ENCODE measurements around the gene PLEKHF1. TPM values are rescaled to one million over a fixed set of nuclear protein-coding genes. Genes with fewer than 3 reads are reported as not detected.

The PLEKHF1 gene
- total RNA-seq, 1 experiment from 2014 or later, result 15.9 TPM

DNA sequence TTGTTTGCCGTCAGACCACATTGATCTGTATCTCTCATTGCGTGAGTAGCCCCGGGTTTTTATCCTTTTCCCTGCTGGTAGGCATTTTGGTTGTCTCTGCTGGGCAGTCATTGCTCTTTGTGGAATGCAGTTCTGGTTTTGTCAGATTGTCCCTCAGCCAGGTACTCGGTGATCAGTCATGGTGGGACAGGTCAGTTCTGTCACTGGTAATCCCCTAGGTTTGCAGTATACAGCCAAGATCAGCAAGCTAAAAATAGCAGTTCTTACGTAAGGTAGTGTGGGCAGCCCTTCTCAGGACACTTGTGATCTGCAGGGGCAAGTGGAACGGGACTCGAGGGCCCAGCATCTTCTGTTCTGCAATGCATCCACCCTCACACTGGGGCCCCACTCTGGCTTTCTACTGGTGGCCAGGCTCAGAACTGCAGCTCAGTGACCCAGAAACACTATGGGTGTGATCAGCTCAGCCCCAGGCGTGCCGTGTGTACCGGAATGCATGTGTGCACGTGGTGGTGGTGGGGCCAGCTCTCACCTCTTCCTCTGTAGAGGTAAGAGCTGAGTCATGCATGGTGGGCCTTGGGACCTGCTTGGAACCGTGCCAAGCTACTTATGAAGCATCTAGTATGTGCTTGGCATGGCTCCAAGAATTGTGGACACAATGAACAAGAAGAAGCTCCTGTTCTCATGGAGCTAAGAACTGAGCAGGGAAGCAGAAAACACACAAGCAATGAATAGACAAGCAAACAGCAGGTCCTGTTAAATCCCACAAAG lies 6.3 kb downstream of the PLEKHF1 start:
- intact Hi-C loops (cut with micrococcal nuclease), result no loop called here
- DNase-seq, result peak; percentile 60
- no peaks in the 10 kb centered on the region for H3K9me3 ChIP-seq (ENCODE audit: low read length)
- no peaks in the 10 kb centered on the region for H3K9me2 ChIP-seq (replicated peaks; ENCODE audit: low read length)
- no peak overlapping the region for H3K9ac ChIP-seq (ENCODE audit: low read length)
- H3K27ac ChIP-seq (ENCODE audit: low read length), result peak overlapping the region; percentile 65
- TF ChIP-seq, protein P1, sequence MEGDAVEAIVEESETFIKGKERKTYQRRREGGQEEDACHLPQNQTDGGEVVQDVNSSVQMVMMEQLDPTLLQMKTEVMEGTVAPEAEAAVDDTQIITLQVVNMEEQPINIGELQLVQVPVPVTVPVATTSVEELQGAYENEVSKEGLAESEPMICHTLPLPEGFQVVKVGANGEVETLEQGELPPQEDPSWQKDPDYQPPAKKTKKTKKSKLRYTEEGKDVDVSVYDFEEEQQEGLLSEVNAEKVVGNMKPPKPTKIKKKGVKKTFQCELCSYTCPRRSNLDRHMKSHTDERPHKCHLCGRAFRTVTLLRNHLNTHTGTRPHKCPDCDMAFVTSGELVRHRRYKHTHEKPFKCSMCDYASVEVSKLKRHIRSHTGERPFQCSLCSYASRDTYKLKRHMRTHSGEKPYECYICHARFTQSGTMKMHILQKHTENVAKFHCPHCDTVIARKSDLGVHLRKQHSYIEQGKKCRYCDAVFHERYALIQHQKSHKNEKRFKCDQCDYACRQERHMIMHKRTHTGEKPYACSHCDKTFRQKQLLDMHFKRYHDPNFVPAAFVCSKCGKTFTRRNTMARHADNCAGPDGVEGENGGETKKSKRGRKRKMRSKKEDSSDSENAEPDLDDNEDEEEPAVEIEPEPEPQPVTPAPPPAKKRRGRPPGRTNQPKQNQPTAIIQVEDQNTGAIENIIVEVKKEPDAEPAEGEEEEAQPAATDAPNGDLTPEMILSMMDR (conservative IDR thresholded peaks at IDR 0.05; ENCODE audit: low read depth, low read length), result no peak
- TF ChIP-seq EZH2 (IDR thresholded peaks at IDR 0.05; ENCODE audit: low read length, unreplicated experiment) (no peak), EZH2phosphoT487 (IDR thresholded peaks at IDR 0.05; ENCODE audit: borderline replicate concordance, low read length) (no peak)
- H4K20me1 ChIP-seq (ENCODE audit: low read length), result peaks cover 4% of the 10 kb centered on the region; the same call in 1 of the 2 replicates
- H3K36me3 ChIP-seq (ENCODE audit: low read depth, low read length), result no peaks in the 10 kb centered on the region
- no TSS peak for BruUV-seq (replicated peaks)
- H3F3A ChIP-seq (ENCODE audit: low read length, unreplicated experiment), result no peaks in the 10 kb centered on the region
- ATAC-seq, result peak; percentile 40; the same call in 1 of the 2 replicates
- no peak overlapping the region for H3K4me3 ChIP-seq (ENCODE audit: low read length)
- no peak overlapping the region for H3K4me2 ChIP-seq (ENCODE audit: low read length)
- H3K79me2 ChIP-seq (ENCODE audit: low read length), result peaks cover 33% of the 10 kb centered on the region
- no peak overlapping the region for H2AFZ ChIP-seq (ENCODE audit: low read length)
- H3K4me1 ChIP-seq (ENCODE audit: insufficient read depth, low read length), result peaks cover 17% of the 10 kb centered on the region; the same call in 1 of the 2 replicates
- no peaks in the 10 kb centered on the region for H3K27me3 ChIP-seq (ENCODE audit: low read length)
- CTCF ChIA-PET, result no interaction called here
- POLR2A ChIA-PET (ENCODE audit: unreplicated experiment), result no interaction called here

DNA sequence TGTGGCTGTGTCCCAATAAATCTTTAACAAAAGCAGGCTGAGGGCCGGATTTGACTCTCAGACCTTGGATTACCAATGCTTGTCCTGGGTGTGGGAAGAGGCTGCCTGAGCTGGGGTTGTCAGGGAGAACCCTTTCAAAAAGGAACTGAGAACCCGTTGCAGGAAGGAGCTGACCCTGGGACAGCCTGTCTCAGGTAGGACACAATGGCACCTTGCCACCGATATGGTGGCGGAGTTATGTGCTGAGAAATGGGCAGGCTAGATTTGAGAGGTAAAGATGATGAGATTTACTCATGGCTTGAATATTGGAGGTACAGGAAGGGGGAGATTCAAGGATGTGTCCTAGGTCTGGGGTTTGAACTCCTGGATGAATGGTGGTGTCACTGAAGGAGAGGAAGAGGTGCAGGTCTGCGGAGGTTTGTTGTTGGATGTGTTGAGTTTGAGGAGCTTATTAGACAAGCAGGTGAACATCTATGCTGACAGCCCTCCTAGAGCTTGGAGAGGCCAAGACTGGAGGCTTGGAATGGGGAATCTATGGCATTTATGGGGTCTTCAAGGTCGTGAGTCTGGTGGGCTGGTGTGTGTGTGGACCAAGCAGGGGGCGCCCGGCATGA lies 7.2 kb downstream of the PLEKHF1 start:
- DNase-seq (no peak), ATAC-seq (no peak)
- no peaks in the 10 kb centered on the region for H4K20me1 ChIP-seq (ENCODE audit: low read length)
- intact Hi-C loops (cut with micrococcal nuclease), result no loop called here
- no peaks in the 10 kb centered on the region for H3K9me2 ChIP-seq (replicated peaks; ENCODE audit: low read length)
- H3F3A ChIP-seq (ENCODE audit: low read length, unreplicated experiment), result no peaks in the 10 kb centered on the region
- H3K36me3 ChIP-seq (ENCODE audit: low read depth, low read length), result no peaks in the 10 kb centered on the region
- H3K9me3 ChIP-seq (ENCODE audit: low read length), result no peaks in the 10 kb centered on the region
- H3K4me1 ChIP-seq (ENCODE audit: insufficient read depth, low read length), result peaks cover 10% of the 10 kb centered on the region; the same call in 1 of the 2 replicates
- no peak overlapping the region for H3K4me2 ChIP-seq (ENCODE audit: low read length)
- no peak overlapping the region for H3K4me3 ChIP-seq (ENCODE audit: low read length)
- H2AFZ ChIP-seq (ENCODE audit: low read length), result no peak overlapping the region
- H3K9ac ChIP-seq (ENCODE audit: low read length), result no peak overlapping the region
- peak overlapping the region; percentile 65 for H3K27ac ChIP-seq (ENCODE audit: low read length)
- POLR2A ChIA-PET (ENCODE audit: unreplicated experiment), result no interaction called here
- CTCF ChIA-PET, result no interaction called here
- no peaks in the 10 kb centered on the region for H3K27me3 ChIP-seq (ENCODE audit: low read length)
- BruUV-seq (replicated peaks), result no TSS peak
- H3K79me2 ChIP-seq (ENCODE audit: low read length), result peaks cover 25% of the 10 kb centered on the region
- TF ChIP-seq, protein P1 (conservative IDR thresholded peaks at IDR 0.05; ENCODE audit: low read depth, low read length), result no peak
- no peak for TF ChIP-seq EZH2 (IDR thresholded peaks at IDR 0.05; ENCODE audit: low read length, unreplicated experiment)
- TF ChIP-seq EZH2phosphoT487 (IDR thresholded peaks at IDR 0.05; ENCODE audit: borderline replicate concordance, low read length), result no peak

DNA sequence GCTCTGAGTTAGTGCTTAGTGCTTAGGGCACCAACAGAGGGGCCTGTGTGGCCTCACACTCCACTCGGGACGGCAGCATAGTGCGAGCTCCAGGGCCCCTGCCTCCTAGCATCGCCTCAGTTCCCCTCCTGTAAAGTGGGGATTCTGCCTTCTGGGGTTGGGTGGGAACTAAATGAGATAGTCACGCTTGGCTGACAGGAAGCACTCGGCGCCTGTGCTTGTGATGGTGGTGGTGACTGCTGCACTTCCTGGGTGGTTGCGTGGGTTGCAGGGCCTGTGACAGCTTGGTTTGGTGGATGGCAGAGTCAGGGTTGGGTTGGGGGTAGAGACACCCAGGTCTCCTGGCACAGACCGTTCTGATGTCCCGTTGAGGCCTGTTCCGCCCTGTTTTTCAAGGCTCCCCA lies 7.7 kb downstream of the PLEKHF1 start:
- H3K9me2 ChIP-seq (replicated peaks; ENCODE audit: low read length), result no peaks in the 10 kb centered on the region
- no peak overlapping the region for H3K4me2 ChIP-seq (ENCODE audit: low read length)
- TF ChIP-seq EZH2 (IDR thresholded peaks at IDR 0.05; ENCODE audit: low read length, unreplicated experiment) (no peak), EZH2phosphoT487 (IDR thresholded peaks at IDR 0.05; ENCODE audit: borderline replicate concordance, low read length) (no peak)
- TF ChIP-seq, protein P1 (conservative IDR thresholded peaks at IDR 0.05; ENCODE audit: low read depth, low read length), result no peak
- H3K27me3 ChIP-seq (ENCODE audit: low read length), result no peaks in the 10 kb centered on the region
- BruUV-seq (replicated peaks), result no TSS peak
- H4K20me1 ChIP-seq (ENCODE audit: low read length), result no peaks in the 10 kb centered on the region
- H3K79me2 ChIP-seq (ENCODE audit: low read length), result peaks cover 20% of the 10 kb centered on the region
- H3K27ac ChIP-seq (ENCODE audit: low read length), result no peak overlapping the region
- no peak for ATAC-seq
- no peaks in the 10 kb centered on the region for H3F3A ChIP-seq (ENCODE audit: low read length, unreplicated experiment)
- no peak overlapping the region for H3K4me3 ChIP-seq (ENCODE audit: low read length)
- no peak overlapping the region for H2AFZ ChIP-seq (ENCODE audit: low read length)
- POLR2A ChIA-PET (ENCODE audit: unreplicated experiment), result no interaction called here
- intact Hi-C loops (cut with micrococcal nuclease), result no loop called here
- H3K9ac ChIP-seq (ENCODE audit: low read length), result no peak overlapping the region
- no peak for DNase-seq
- CTCF ChIA-PET, result no interaction called here
- peaks cover 10% of the 10 kb centered on the region; the same call in 1 of the 2 replicates for H3K4me1 ChIP-seq (ENCODE audit: insufficient read depth, low read length)
- H3K9me3 ChIP-seq (ENCODE audit: low read length), result no peaks in the 10 kb centered on the region
- no peaks in the 10 kb centered on the region for H3K36me3 ChIP-seq (ENCODE audit: low read depth, low read length)
